ENCODE measurements around the gene NCOR1.

DNA sequence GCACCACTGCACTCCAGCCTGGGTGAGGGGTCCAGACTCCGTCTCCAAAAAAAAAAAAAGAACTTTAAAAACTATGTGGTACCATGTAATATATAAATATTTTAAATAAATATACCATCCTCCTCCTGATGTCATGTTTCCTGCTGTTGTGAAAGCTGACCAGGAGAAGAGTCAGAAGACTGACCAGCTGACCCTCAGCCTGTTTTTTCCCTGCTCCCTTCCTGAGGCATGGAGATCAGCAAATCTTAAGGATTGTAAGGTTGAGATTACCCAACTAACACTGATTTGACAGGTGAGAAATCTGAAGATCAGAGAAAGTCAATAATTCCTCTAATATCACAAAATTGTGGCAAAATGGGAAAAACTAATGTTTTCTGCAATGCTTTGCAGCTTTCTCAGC lies 18.1 kb downstream of the NCOR1 start:
- TF ChIP-seq ARNTL (CRISPR knock-in tag; IDR thresholded peaks at IDR 0.05; ENCODE audit: borderline replicate concordance, low read depth), result no peak
- no peak for TF ChIP-seq RARB (CRISPR knock-in tag; IDR thresholded peaks at IDR 0.05)

Measured in SK-N-SH treated with all-trans-retinoic acid at 6 μM for 48 hours (cell line).